Stimulated activated effector memory CD8-positive, alpha-beta T cell treated with anti-CD3 and anti-CD28 coated beads, Interleukin-12 subunit alpha, Interleukin-12 subunit beta, amount 100 ng/mL, for 72 hours (primary cell): ENCODE results near the gene MUCL3.
"Not testable (repeated sequence)": the region's sequence is repeated elsewhere in the genome, so short reads cannot be mapped to it uniquely, and the experiment has no call there.

Experiments
- ATAC-seq: fragments of 150-1000 bp; cut with Tn5 transposase; 2 replicates; pipeline ENCODE4 v1.10.0; 2021
- DNase-seq, 2 donors: peaks; one replicate each; pipeline ENCODE4 v3.0.0; 2021 to 2022; ENCODE audit warnings: low spot score in 2 of 2
- H3K27ac Mint-ChIP-seq: one replicate; pipeline ENCODE4 v1.8.0; 2022; ENCODE audit warnings: mild to moderate bottlenecking, mixed read lengths
- H3K36me3 Mint-ChIP-seq: one replicate; pipeline ENCODE4 v1.8.0; 2022; ENCODE audit warnings: mild to moderate bottlenecking, mixed read lengths
- H3K4me1 Mint-ChIP-seq: one replicate; pipeline ENCODE4 v1.8.0; 2022; ENCODE audit warnings: mixed read lengths
- H3K4me3 Mint-ChIP-seq: one replicate; pipeline ENCODE4 v1.8.0; 2022; ENCODE audit warnings: mild to moderate bottlenecking, mixed read lengths
- H3K9me3 Mint-ChIP-seq: one replicate; pipeline ENCODE4 v1.8.0; 2022; ENCODE audit warnings: mixed read lengths

The MUCL3 gene

DNA sequence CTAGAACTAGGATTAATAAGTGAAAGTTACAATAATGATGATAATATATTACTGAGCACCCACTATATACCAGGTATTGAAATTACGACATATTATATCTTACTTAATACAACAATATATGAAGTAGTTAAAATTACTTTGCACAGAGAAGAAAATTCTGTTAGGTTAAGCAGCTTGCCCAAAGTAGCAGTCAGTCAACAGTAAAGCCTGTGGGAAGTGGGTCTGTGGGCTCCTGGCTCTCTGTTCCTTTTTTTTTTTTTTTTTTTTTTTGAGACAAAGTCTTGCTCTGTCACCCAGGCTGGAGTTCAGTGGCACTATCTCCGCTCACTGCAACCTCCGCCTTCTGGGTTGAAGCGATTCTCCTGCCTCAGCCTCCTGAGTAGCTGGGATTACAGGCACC is 37.5 kb upstream of the MUCL3 start:
- Mint-ChIP-seq H3K4me3 (no peak overlapping the region), H3K4me1 (peaks cover 11% of the 10 kb centered on the region), H3K36me3 (peaks cover 7% of the 10 kb centered on the region), H3K9me3 (no peaks in the 10 kb centered on the region), H3K27ac (no peak overlapping the region)
- no peak for DNase-seq
- no peak for ATAC-seq

DNA sequence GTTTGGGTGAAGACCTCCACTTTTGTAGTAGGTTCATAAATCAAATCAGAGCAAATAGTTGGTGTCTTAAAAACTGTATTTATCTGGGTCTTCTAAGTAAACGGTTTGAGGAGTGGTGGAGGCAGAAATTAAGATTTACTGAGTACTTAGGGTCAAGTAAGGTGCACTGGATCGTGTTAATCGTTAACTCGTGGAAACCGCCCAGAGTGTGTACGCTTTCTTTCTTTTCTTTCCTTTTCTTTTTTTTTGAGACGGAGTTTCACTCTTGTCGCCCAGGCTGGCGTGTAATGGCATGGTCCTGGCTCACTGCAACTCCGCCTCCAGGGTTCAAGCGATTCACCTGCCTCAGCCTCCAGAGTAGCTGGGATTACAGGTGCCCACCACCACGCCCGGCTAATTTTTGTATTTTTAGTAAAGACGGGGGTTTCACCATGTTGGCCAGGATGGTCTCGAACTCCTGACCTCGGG is 33.4 kb upstream of the MUCL3 start:
- Mint-ChIP-seq H3K27ac (peak overlapping the region; percentile 91), H3K4me1 (peaks cover 27% of the 10 kb centered on the region), H3K36me3 (peaks cover 24% of the 10 kb centered on the region), H3K4me3 (peak overlapping the region; percentile 94)
- not testable (repeated sequence) for DNase-seq, H3K9me3 Mint-ChIP-seq, ATAC-seq

DNA sequence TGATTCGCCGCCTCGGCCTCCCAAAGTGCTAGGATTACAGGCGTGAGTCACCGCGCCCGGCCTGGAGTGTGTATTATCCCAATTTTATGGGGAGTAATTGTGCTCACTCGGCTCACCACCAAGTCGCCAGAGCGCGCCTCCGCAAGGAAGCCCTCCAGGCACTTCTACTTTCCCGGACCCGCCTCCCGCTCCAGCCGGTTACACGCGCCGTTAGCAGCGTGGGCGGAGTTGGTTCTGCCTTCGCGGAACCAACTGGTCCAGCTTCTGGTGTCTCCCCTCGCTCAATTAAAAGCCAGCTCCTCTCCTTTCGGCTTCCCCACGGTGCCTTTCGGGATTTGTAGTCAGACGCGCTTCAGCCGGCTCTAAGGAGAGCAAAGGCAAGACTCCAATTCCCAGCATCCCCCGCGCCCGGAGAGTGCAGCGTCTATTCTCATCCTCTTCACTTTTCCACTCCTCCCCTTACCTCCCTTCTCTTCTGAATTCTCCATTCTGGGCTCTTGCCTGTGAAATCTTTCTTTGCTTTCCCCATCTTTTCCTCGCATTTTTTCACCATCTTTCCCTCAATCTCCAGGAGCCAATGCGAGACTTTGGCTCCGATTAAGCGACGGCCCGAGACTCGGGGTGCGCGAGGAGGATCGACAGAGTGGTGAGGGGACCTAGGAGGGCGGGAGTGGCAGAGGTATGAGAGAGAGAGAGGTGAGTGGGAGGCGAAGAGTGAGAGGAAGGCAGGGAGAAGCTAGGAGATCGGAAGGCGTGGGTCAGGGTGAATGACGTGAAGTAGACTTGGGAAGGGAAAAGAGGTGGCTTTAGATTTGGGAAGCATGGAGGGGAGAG is 32.8 kb upstream of the MUCL3 start, which contains the start of gene GTF2H4:
GTF2H4 (plus strand) TSS at position 450 of the 834 bp plus-strand sequence.
- peaks cover 26% of the 10 kb centered on the region for H3K4me1 Mint-ChIP-seq
- peak within 1 kb of the TSS; percentile 91 for H3K27ac Mint-ChIP-seq
- ATAC-seq (peak; percentile 99), DNase-seq (peak; percentile 75 to 95)
- H3K36me3 Mint-ChIP-seq = peaks cover 31% of the 10 kb centered on the region
- no peaks in the 10 kb centered on the region for H3K9me3 Mint-ChIP-seq
- peak within 1 kb of the TSS; percentile 94 for H3K4me3 Mint-ChIP-seq

DNA sequence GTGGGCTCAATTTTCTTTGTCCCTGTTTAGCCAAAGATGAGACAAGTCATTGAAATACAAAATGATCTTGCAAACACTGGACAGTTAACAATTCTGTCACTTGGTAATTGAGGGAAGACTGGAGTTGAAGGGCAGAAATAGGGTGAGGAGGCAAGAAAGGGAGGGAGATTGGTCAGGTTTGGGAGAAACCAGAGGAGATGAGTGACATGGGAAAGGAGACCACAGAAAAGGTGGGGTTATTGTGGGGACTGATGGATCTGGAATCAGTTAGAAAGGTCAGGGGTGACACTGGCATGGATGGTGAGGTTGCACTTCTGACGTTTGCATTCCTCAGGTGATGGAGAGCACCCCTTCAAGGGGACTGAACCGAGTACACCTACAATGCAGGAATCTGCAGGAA is 32.1 kb upstream of the MUCL3 start:
- ATAC-seq (no peak), DNase-seq (no peak)
- Mint-ChIP-seq H3K4me3 (peak overlapping the region; percentile 94), H3K27ac (peak overlapping the region; percentile 91), H3K36me3 (peaks cover 38% of the 10 kb centered on the region), H3K9me3 (no peaks in the 10 kb centered on the region), H3K4me1 (peaks cover 33% of the 10 kb centered on the region)

- peaks cover 47% of the 10 kb centered on the region for H3K36me3 Mint-ChIP-seq
- H3K4me1 Mint-ChIP-seq = peaks cover 48% of the 10 kb centered on the region
- not testable (repeated sequence) for ATAC-seq, DNase-seq, H3K9me3 Mint-ChIP-seq, H3K4me3 Mint-ChIP-seq, H3K27ac Mint-ChIP-seq
Measured at GRCh38 chr6:30910473-30910872, 30.3 kb upstream of the MUCL3 start.

DNA sequence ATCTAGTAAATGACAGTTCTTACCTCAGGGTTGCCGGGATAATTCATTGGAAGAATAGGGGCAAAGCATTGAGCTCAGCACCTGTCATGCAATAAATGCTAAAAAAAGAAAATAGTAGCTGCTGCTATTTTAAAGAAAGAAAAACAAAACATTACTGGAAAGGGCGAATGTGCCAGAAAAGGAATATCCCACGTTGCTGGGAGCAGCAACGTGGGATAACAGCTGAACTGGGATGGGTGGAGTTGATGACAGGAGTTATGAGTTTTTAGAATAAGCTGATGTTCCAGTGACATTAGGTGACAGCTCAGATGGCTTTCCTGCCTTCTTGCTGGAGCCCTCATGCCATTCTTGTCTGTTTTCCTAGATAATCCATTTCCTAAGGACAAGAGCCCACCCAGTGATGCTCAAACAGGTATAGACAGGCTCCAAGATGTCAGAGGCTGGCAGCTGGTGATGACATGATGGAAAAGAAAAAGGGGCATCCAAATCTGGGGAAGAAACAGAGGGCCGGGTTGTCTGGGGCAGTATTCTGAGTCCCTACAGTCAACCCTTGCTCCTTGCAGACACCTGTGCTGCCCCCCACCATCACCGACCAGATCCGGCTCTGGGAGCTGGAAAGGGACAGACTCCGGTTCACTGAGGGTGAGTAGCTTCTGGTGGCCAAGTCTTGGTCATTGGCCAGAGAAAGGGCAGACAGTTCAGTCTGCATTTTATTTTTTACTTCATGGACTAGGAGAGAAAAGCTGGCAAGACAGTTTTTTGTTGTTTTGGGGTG is 27.8 kb upstream of the MUCL3 start:
- Mint-ChIP-seq H3K36me3 (peaks cover 66% of the 10 kb centered on the region), H3K4me1 (peaks cover 61% of the 10 kb centered on the region), H3K27ac (no peak overlapping the region), H3K4me3 (peak overlapping the region; percentile 85), H3K9me3 (no peaks in the 10 kb centered on the region)
- no peak for DNase-seq
- no peak for ATAC-seq

DNA sequence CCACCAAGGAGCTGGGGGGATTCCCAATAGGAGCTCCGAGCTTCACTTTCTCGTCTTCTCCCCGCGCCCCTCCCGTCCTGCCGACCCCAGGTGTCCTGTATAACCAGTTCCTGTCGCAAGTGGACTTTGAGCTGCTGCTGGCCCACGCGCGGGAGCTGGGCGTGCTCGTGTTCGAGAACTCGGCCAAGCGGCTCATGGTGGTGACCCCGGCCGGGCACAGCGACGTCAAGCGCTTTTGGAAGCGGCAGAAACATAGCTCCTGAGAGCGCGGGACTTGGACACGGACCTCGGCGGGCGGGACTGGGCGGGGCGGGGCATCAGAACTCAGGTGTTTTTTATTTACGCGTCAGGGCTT is 27.1 kb upstream of the MUCL3 start:
- DNase-seq (no peak), ATAC-seq (no peak)
- Mint-ChIP-seq H3K9me3 (no peaks in the 10 kb centered on the region), H3K36me3 (peaks cover 65% of the 10 kb centered on the region), H3K27ac (peak overlapping the region; percentile 94), H3K4me1 (peaks cover 53% of the 10 kb centered on the region), H3K4me3 (peak overlapping the region; percentile 85)

GRCh38 chr6:30914076-30914853 is 26.5 kb upstream of the MUCL3 start, which contains the start of gene VARS2:
VARS2 (plus strand) TSS chr6:30914238; CDS start chr6:30914837, 599 bp downstream.
- H3K4me1 Mint-ChIP-seq = peaks cover 48% of the 10 kb centered on the region
- peak; percentile 91 to 95 for DNase-seq
- peaks cover 65% of the 10 kb centered on the region for H3K36me3 Mint-ChIP-seq
- peak within 1 kb of the TSS; percentile 94 for H3K27ac Mint-ChIP-seq
- H3K9me3 Mint-ChIP-seq = no peaks in the 10 kb centered on the region
- H3K4me3 Mint-ChIP-seq = peak within 1 kb of the TSS; percentile 85
- ATAC-seq = peak; percentile 95

DNA sequence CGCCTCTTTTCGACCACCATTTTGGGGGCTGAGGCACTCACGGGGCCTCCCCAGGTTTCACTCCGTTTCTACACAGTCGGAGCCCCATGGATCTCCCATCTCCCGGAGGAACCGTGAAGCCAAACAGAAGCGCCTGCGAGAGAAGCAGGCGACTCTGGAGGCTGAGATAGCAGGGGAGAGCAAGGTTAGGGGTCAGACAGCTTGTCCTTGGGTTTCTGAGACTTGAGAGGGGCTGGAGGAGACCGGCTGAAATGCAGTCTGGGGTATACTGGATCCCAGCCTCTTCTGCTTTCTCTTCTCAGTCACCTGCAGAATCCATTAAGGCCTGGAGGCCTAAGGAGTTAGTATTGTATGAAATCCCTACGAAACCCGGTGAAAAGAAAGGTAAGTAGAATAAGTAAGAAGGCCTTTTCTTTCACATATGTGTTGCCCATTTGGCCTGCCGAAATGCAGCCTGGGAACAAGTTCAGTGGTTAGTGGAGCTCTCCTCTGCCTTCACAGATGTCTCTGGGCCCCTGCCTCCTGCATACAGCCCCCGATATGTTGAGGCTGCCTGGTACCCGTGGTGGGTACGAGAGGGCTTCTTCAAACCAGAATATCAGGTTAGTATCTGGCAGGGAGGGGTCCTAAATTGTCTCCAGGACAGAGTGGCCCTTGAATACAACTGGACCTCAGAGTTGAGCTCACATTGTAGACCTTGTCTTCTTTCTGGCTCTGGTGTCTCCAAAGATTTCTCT is 25.8 kb upstream of the MUCL3 start:
- H3K4me3 Mint-ChIP-seq = peak overlapping the region; percentile 85
- peak overlapping the region; percentile 94 for H3K27ac Mint-ChIP-seq
- DNase-seq (peak in 1 of 2 donors; percentile 54), ATAC-seq (no peak)
- peaks cover 72% of the 10 kb centered on the region for H3K36me3 Mint-ChIP-seq
- H3K9me3 Mint-ChIP-seq = no peaks in the 10 kb centered on the region
- peaks cover 47% of the 10 kb centered on the region for H3K4me1 Mint-ChIP-seq

DNA sequence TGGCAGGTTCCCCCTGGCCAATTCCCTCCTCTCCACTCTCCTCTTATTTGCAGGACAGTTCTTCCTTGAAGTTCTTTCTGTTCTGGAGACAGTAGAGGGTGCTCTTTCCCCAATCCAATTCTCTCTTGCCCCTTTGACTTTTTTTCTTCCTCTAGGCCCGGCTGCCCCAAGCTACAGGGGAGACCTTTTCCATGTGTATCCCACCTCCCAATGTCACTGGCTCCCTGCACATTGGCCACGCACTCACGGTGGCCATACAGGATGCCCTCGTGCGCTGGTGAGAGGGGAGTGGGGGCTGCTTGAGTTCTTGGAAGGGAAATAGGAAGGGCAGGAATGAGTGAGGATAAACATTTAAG is 25.2 kb upstream of the MUCL3 start:
- Mint-ChIP-seq H3K4me1 (peaks cover 47% of the 10 kb centered on the region), H3K4me3 (peak overlapping the region; percentile 85), H3K27ac (peak overlapping the region; percentile 94), H3K9me3 (no peaks in the 10 kb centered on the region), H3K36me3 (peaks cover 78% of the 10 kb centered on the region)
- DNase-seq (peak in 1 of 2 donors; percentile 58), ATAC-seq (no peak)

DNA sequence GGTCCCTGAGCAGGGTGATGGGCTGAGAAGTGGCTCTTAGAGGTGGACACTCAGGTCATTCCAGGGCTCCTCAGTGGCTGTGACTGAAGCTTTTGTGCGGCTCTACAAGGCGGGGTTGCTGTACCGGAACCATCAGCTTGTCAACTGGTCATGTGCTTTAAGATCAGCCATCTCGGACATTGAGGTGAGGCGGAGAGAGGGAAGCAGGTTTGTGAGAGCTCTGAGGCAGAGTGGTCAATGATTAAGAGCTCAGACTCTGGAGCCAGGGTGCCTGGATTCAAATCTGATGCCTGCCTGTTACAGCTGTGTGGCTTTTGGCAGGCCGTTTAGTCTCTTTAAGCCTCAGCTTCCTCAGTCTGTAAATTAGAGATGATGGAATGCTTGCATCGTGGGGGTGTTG is 23.7 kb upstream of the MUCL3 start:
- H3K4me3 Mint-ChIP-seq = no peak overlapping the region
- H3K4me1 Mint-ChIP-seq = peaks cover 45% of the 10 kb centered on the region
- no peaks in the 10 kb centered on the region for H3K9me3 Mint-ChIP-seq
- DNase-seq = no peak
- no peak for ATAC-seq
- H3K27ac Mint-ChIP-seq = peak overlapping the region; percentile 18
- H3K36me3 Mint-ChIP-seq = peaks cover 88% of the 10 kb centered on the region

- no peak for ATAC-seq
- H3K4me1 Mint-ChIP-seq = peaks cover 45% of the 10 kb centered on the region
- peaks cover 88% of the 10 kb centered on the region for H3K36me3 Mint-ChIP-seq
- no peaks in the 10 kb centered on the region for H3K9me3 Mint-ChIP-seq
- DNase-seq = no peak
- no peak overlapping the region for H3K27ac Mint-ChIP-seq
- H3K4me3 Mint-ChIP-seq = no peak overlapping the region
Measured at GRCh38 chr6:30917487-30917886, 23.3 kb upstream of the MUCL3 start.

GRCh38 chr6:30918670-30919069 is 22.1 kb upstream of the MUCL3 start:
- no peak for DNase-seq
- H3K27ac Mint-ChIP-seq = peak overlapping the region; percentile 49
- H3K9me3 Mint-ChIP-seq = no peaks in the 10 kb centered on the region
- H3K36me3 Mint-ChIP-seq = peaks cover 87% of the 10 kb centered on the region
- H3K4me3 Mint-ChIP-seq = no peak overlapping the region
- no peak for ATAC-seq
- peaks cover 37% of the 10 kb centered on the region for H3K4me1 Mint-ChIP-seq

- ATAC-seq (no peak), DNase-seq (no peak)
- Mint-ChIP-seq H3K27ac (no peak overlapping the region), H3K9me3 (no peaks in the 10 kb centered on the region), H3K4me3 (no peak overlapping the region), H3K36me3 (peaks cover 81% of the 10 kb centered on the region), H3K4me1 (peaks cover 6% of the 10 kb centered on the region)
Measured at GRCh38 chr6:30922447-30922852, 18.3 kb upstream of the MUCL3 start.
